ENCODE measurements around the gene MTMR2.

Gene MTMR2

DNA sequence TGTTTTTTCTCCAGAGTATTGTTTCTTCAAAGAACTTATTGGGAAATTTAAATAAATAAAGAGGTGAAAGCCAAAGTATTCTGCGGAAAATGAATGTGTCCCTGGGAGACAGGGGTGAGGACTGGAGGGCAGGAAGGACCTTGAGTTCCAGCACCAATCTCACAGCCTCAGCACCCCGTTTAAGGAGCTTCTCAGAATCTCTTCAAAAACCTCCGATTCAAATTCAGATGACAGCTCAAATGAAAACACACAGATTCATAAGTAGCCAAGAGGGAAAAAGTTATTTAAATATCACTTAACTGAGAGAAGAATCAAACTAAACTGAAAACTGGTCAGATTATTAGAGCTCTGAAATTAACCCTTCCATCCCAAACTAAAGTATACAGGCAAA lies 12.5 kb downstream of the MTMR2 start:
- H3K4me3 ChIP-seq = no peak overlapping the region
- no peaks in the 10 kb centered on the region for H4K20me1 ChIP-seq
- no peaks in the 10 kb centered on the region for H3K27me3 ChIP-seq
- H3K9ac ChIP-seq = no peak overlapping the region
- H3K36me3 ChIP-seq = no peaks in the 10 kb centered on the region
- no peak overlapping the region for H3K4me2 ChIP-seq
- TF ChIP-seq Cebpa-rat (IDR thresholded peaks at IDR 0.05) = no peak
- no peak overlapping the region for H3K27ac ChIP-seq
- 0 out of 2 replicates have a peak, but pooled peaks cover 3% of the 10 kb centered on the region for H3K9me3 ChIP-seq
- peaks cover 9% of the 10 kb centered on the region for H3K4me1 ChIP-seq

DNA sequence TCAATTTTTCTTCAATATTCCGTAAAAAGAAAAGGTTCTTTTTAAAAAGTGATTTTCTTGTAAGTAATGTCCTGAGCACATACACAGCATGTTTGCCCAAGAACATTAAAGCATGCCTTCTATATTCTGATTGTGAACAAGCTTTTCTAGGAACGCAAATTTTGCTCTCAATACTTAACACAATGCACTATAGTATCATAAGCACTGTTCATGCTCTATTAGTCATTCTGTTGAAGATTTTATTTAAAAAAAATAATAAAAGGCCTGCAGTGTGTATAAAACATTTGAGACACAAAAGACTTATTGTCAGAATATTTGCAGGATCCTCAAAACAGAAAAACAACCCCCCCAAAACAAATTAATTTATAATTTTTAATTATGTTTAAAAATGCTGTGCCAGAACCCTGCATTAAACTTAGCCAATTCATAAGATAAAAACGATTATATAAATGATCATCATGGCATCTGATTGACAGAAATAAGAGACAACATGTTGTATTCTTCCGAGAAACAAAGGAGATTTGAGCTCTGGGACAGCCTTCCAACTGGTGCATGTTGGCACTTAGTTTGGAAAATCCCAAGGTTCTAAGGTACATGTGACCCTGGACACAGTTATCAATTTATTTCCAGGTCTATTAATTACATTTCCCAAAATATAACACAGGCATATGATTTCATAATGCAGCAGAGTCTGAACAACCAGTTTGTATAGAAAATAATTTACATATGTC lies 13.1 kb downstream of the MTMR2 start:
- Histone ChIP-seq H3K4me2 (no peak overlapping the region), H3K4me3 (no peak overlapping the region), H3K27ac (no peak overlapping the region), H3K4me1 (peaks cover 9% of the 10 kb centered on the region), H3K9me3 (0 out of 2 replicates have a peak, but pooled peaks cover 3% of the 10 kb centered on the region), H4K20me1 (no peaks in the 10 kb centered on the region), H3K36me3 (no peaks in the 10 kb centered on the region), H3K27me3 (no peaks in the 10 kb centered on the region), H3K9ac (no peak overlapping the region)
- no peak for TF ChIP-seq Cebpa-rat (IDR thresholded peaks at IDR 0.05)

- Histone ChIP-seq H3K9ac (no peak overlapping the region), H3K27ac (no peak overlapping the region), H3K4me1 (peaks cover 9% of the 10 kb centered on the region), H3K4me2 (no peak overlapping the region), H3K9me3 (0 out of 2 replicates have a peak, but pooled peaks cover 3% of the 10 kb centered on the region), H3K36me3 (no peaks in the 10 kb centered on the region), H3K27me3 (no peaks in the 10 kb centered on the region), H4K20me1 (no peaks in the 10 kb centered on the region), H3K4me3 (no peak overlapping the region)
- no peak for TF ChIP-seq Cebpa-rat (IDR thresholded peaks at IDR 0.05)
Measured at GRCh38 chr11:95908826-95909225, 15.1 kb downstream of the MTMR2 start.

DNA sequence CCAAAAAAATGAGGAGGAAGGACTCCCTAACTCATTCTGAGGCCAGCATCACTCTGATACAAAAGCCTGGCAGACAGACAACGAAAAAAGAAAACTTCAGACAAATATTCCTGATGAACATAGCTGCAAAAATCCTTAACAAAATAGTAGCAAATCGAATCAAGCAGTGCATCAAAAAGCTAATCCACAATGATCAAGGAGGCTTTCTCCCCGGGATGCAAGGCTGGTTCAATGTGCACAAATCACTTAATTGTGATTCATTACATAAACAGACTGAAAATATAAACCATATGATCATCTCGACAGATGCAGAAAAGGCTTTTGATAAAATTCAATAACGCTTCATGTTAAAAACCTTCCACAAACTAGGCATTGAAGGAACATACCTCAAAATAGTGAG lies 16.4 kb downstream of the MTMR2 start:
- H3K4me1 ChIP-seq = no peaks in the 10 kb centered on the region
- H3K36me3 ChIP-seq = no peaks in the 10 kb centered on the region
- TF ChIP-seq Cebpa-rat (IDR thresholded peaks at IDR 0.05) = no peak
- H4K20me1 ChIP-seq = no peaks in the 10 kb centered on the region
- no peak overlapping the region for H3K27ac ChIP-seq
- H3K27me3 ChIP-seq = no peaks in the 10 kb centered on the region
- H3K9me3 ChIP-seq = 0 out of 2 replicates have a peak, but pooled peaks cover 3% of the 10 kb centered on the region
- H3K9ac ChIP-seq = no peak overlapping the region
- no peak overlapping the region for H3K4me3 ChIP-seq
- no peak overlapping the region for H3K4me2 ChIP-seq

DNA sequence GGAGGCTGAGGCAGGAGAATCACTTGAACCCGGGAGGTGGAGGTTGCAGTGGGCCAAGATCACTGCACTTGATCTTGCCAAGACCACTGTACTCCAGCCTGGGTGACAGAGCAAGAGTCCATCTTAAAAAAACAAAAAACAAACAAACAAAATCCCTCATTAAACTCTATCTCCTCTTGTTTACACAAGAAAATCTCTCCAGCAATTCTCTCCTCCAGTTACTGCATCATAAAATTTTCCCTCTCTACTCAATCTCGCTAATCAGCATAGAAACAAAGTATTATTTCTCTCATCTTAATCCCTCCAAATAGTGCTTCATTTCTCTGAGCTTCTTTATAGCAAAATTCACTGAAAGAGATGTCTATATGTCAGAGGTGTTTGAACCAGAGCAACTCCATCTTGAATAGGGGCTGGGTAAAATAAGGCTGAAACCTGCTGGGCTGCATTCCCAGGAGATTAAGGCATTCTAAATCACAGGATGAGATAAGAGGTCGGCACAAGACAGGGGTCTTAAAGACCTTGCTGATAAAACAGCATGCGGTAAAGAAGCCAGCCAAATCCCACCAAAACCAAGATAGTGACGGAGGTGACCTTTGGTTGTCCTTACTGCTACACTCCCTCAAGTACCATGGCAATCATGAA lies 19.8 kb downstream of the MTMR2 start:
- H3K9me3 ChIP-seq = 0 out of 2 replicates have a peak, but pooled peaks cover 3% of the 10 kb centered on the region
- H3K36me3 ChIP-seq = no peaks in the 10 kb centered on the region
- H3K27ac ChIP-seq = no peak overlapping the region
- H3K4me1 ChIP-seq = no peaks in the 10 kb centered on the region
- no peaks in the 10 kb centered on the region for H3K27me3 ChIP-seq
- H4K20me1 ChIP-seq = no peaks in the 10 kb centered on the region
- no peak overlapping the region for H3K9ac ChIP-seq
- H3K4me3 ChIP-seq = no peak overlapping the region
- no peak overlapping the region for H3K4me2 ChIP-seq
- no peak for TF ChIP-seq Cebpa-rat (IDR thresholded peaks at IDR 0.05)

GRCh38 chr11:95898782-95899181 lies 25.1 kb downstream of the MTMR2 start:
- H3K27ac ChIP-seq = no peak overlapping the region
- no peak overlapping the region for H3K4me3 ChIP-seq
- no peak overlapping the region for H3K4me2 ChIP-seq
- H3K4me1 ChIP-seq = no peaks in the 10 kb centered on the region
- no peak for TF ChIP-seq Cebpa-rat (IDR thresholded peaks at IDR 0.05)
- no peaks in the 10 kb centered on the region for H3K36me3 ChIP-seq
- no peaks in the 10 kb centered on the region for H3K27me3 ChIP-seq
- no peaks in the 10 kb centered on the region for H3K9me3 ChIP-seq
- H4K20me1 ChIP-seq = no peaks in the 10 kb centered on the region
- H3K9ac ChIP-seq = no peak overlapping the region

DNA sequence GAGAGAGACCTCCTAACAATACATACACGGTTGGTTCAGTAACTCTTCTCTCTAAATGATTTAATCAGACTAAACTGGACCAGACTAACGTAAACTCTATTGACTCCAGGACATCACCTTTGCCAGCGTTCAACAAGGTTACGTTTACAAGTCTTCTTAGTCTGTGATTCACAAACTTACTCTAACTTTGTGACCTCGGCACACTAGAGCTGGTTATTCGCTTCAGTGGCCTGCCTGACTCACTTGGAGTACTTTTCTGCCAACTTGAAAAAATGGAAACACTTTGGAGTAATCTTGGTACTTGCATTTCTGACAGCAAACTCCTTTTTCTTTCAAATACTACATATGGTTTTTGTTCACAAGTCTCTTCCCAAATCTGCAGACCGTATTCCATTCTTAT lies 26.2 kb downstream of the MTMR2 start:
- Histone ChIP-seq H3K4me3 (no peak overlapping the region), H3K36me3 (no peaks in the 10 kb centered on the region), H3K27me3 (no peaks in the 10 kb centered on the region), H4K20me1 (no peaks in the 10 kb centered on the region), H3K4me2 (no peak overlapping the region), H3K27ac (no peak overlapping the region), H3K4me1 (no peaks in the 10 kb centered on the region), H3K9me3 (no peaks in the 10 kb centered on the region), H3K9ac (no peak overlapping the region)
- no peak for TF ChIP-seq Cebpa-rat (IDR thresholded peaks at IDR 0.05)

DNA sequence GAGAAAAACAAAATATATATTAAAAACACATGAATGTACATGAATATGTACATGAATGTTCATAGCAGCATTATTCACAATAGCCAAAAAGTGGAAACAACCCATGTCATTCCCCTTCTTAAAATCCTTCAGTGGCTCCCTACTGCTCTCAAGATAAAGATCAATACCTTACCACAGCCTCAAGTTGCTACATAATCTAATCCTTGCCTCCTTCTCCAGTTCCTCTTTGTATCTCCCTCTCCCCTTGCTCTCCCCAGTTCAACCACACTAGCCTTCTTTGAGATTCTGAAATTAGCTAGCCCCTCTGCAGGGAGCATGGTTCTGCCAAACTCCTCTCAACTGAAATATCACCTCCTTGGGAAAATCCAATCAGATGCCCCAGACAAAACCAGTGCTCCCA lies 28.1 kb downstream of the MTMR2 start:
- no peak for TF ChIP-seq Cebpa-rat (IDR thresholded peaks at IDR 0.05)
- no peak overlapping the region for H3K4me3 ChIP-seq

GRCh38 chr11:95892892-95893570 lies 30.9 kb downstream of the MTMR2 start:
- no peak for TF ChIP-seq Cebpa-rat (IDR thresholded peaks at IDR 0.05)
- H3K9ac ChIP-seq = no peak overlapping the region
- no peaks in the 10 kb centered on the region; the same call in 1 of the 2 replicates for H4K20me1 ChIP-seq
- no peaks in the 10 kb centered on the region for H3K36me3 ChIP-seq
- no peaks in the 10 kb centered on the region for H3K4me1 ChIP-seq
- H3K9me3 ChIP-seq = no peaks in the 10 kb centered on the region
- H3K4me3 ChIP-seq = no peak overlapping the region
- H3K4me2 ChIP-seq = no peak overlapping the region
- H3K27ac ChIP-seq = no peak overlapping the region
- no peaks in the 10 kb centered on the region for H3K27me3 ChIP-seq

More for the DNA sequence above, 28.1 kb downstream of the MTMR2 start:
- H3K9me3 ChIP-seq = no peaks in the 10 kb centered on the region
- H3K4me2 ChIP-seq = no peak overlapping the region
- no peaks in the 10 kb centered on the region for H3K4me1 ChIP-seq
- no peaks in the 10 kb centered on the region for H3K36me3 ChIP-seq
- H3K9ac ChIP-seq = no peak overlapping the region
- no peaks in the 10 kb centered on the region; the same call in 1 of the 2 replicates for H4K20me1 ChIP-seq
- H3K27ac ChIP-seq = no peak overlapping the region
- H3K27me3 ChIP-seq = no peaks in the 10 kb centered on the region

DNA sequence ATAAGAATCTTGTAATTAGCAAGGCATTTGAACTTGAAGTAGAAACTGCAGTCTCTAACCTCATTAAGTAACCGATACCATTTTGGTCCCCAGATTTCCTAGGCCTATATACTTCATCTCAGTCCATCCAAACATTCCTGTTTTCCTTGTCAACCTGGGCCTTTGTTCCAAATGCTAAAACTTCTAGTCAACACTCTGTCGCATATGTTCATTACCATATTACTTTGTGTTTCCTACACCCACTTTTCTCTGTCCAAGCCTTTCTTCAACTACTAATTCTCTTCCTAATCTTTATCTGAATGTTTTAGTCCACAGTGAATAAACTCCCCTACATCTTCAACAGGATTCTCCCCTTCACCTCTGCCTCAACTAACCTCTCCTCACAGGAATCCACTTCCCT lies 31.4 kb downstream of the MTMR2 start:
- Histone ChIP-seq H3K4me2 (no peak overlapping the region), H3K27ac (no peak overlapping the region), H3K4me1 (no peaks in the 10 kb centered on the region), H3K27me3 (no peaks in the 10 kb centered on the region), H3K4me3 (no peak overlapping the region), H3K36me3 (no peaks in the 10 kb centered on the region), H4K20me1 (no peaks in the 10 kb centered on the region; the same call in 1 of the 2 replicates), H3K9ac (no peak overlapping the region), H3K9me3 (no peaks in the 10 kb centered on the region)
- TF ChIP-seq Cebpa-rat (IDR thresholded peaks at IDR 0.05) = no peak

Data from BLaER1 (cell line).